Muscle layer of duodenum (tissue), 2 donors: ENCODE measurements around the gene CLTB.

Experiments used
- H3K27ac ChIP-seq: one replicate; pipeline ENCODE4 v1.7.0; 2013; ENCODE audit warnings: mild to moderate bottlenecking, low read length
- H3K27me3 ChIP-seq: one replicate; pipeline ENCODE4 v1.7.0; 2013; ENCODE audit warnings: low read depth, mild to moderate bottlenecking, control low read depth, low read length
- H3K36me3 ChIP-seq, 2 donors: one replicate each; pipeline ENCODE4 v1.7.0; 2013; ENCODE audit warnings: low read length in 2 of 2, control low read depth in 1 of 2, mild to moderate bottlenecking in 1 of 2; ENCODE audit not compliant: insufficient read depth in 2 of 2, control insufficient read depth in 1 of 2
- H3K4me1 ChIP-seq, 2 donors: one replicate each; pipeline ENCODE4 v1.7.0; 2013; ENCODE audit warnings: low read length in 2 of 2, mild to moderate bottlenecking in 2 of 2, control low read depth in 1 of 2, moderate library complexity in 1 of 2; ENCODE audit not compliant: insufficient read depth in 2 of 2, control insufficient read depth in 1 of 2
- H3K4me3 ChIP-seq, 2 donors: one replicate each; pipeline ENCODE4 v1.7.0; 2013; ENCODE audit warnings: low read length in 2 of 2, low read depth in 1 of 2, mild to moderate bottlenecking in 1 of 2
- H3K9me3 ChIP-seq, 2 donors: one replicate each; pipeline ENCODE4 v1.7.0; 2013; ENCODE audit warnings: low read length in 2 of 2, control low read depth in 1 of 2, mild to moderate bottlenecking in 1 of 2; ENCODE audit not compliant: control insufficient read depth in 1 of 2
- donor health status: healthy.

Gene CLTB

DNA sequence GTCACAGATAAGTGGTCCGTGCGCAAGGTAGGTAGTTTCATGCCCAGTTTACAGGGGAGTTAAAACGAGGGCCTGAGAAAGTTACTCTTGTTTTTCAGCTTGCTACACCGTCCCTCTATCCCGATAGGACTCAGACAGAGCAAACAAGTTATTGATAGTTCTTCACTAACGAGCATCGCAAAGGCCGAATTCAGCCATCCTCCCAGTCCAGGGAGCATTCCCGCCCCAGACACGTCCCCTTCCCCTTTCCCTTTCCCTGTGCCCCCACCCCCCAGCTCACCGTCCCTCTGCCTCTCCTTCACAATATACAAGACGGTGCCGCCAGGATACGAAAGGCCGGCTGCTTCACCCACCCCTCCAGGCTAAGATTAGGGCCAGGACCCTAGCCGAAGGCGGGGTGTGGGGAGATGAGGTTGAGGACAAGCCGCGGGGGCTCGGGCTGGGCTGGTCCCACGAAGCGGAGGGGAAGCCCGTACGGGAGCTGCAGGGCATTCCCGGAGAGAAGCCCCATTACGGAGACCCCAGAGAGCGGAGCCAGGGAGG lies 55.4 kb downstream of the CLTB start:
- no peaks in the 10 kb centered on the region for H3K27me3 ChIP-seq
- H3K27ac ChIP-seq, result peak overlapping the region; percentile 62
- no peaks in the 10 kb centered on the region for H3K9me3 ChIP-seq
- H3K4me3 ChIP-seq, result peak overlapping the region; percentile 89 to 99
- peaks cover 6 to 12% of the 10 kb centered on the region in 2 donors for H3K36me3 ChIP-seq
- H3K4me1 ChIP-seq, result peaks cover 0 to 16% of the 10 kb centered on the region in 2 donors

DNA sequence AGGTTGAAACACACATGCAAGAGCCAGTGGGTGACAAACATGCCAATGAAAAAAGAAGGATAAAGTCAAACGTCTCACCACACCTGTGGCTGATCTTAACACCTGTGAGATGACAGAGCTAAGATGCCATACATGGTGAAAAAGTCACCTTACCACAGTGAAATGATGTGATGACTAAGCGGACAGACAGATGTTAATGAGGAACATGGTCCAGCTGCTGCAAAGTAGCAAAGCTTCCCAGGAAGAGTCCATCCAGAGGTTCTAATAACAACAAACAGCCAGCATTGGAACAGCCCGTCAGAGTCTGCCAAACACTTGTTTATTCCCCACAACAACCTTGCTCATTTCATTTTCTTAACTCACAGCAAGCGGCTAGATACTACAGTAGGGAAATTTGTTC lies 56.7 kb downstream of the CLTB start:
- Histone ChIP-seq H3K27me3 (no peaks in the 10 kb centered on the region), H3K4me1 (peaks cover 0 to 16% of the 10 kb centered on the region in 2 donors), H3K36me3 (peaks cover 10 to 16% of the 10 kb centered on the region in 2 donors), H3K9me3 (no peaks in the 10 kb centered on the region), H3K27ac (no peak overlapping the region), H3K4me3 (no peak overlapping the region)

DNA sequence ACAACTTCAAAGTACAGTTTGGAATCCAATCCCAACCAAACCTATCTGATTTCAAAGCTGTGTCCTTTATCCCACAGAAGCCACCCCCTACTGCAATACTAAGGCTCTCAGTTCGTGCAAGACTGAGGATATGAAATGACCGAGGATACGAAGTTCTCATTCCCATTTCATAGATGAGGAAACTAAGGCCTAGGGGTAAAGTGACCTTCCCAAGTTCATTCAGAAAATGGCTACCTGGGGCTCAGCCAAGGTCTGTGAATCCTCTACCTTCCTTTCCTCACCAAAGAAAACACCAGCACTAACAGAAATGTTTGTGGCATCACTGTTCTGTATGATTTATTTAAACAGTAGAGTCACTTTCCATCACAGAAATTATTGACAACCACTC lies 60.2 kb downstream of the CLTB start:
- Histone ChIP-seq H3K36me3 (peaks cover 38 to 42% of the 10 kb centered on the region in 2 donors), H3K27me3 (no peaks in the 10 kb centered on the region), H3K4me3 (no peak overlapping the region), H3K9me3 (no peaks in the 10 kb centered on the region), H3K4me1 (peaks cover 0 to 9% of the 10 kb centered on the region in 2 donors), H3K27ac (no peak overlapping the region)

DNA sequence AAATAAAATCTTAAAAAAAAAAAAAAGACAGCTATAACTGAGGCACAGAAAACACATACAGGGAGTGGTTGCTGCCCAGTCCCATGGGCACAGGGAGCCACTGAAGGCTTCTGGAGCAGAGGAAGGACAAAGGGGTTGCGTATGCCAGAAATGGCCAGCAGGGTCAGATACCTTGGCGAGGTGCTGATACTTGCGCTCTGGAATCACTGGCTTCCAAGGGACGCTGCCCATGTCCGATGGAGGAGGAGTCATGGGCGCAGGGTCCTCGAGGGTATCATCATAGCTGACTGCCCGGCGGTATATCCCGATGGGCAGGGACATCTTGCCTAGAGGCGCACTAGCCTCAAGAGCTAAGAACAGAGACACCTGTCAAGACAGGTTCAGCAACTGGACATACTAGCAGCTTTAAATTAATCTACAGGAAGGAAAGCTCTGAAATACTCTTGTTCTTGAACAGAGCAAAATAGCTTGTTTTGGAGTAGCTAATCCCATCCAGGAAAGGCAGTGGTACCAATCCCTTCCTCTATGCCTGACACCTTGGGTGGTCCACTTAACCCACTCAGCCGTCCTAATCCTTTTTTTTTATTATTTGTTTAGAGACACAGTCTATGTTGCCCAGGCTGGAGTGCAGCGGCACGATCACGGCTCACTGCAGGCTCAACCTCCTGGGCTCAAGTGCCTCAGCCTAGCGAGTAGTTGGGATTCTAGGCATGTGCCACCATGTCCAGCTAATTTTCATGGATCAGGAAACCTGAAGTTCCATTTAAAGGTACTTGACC lies 60.8 kb downstream of the CLTB start:
- H3K36me3 ChIP-seq, result peaks cover 41 to 47% of the 10 kb centered on the region in 2 donors

DNA sequence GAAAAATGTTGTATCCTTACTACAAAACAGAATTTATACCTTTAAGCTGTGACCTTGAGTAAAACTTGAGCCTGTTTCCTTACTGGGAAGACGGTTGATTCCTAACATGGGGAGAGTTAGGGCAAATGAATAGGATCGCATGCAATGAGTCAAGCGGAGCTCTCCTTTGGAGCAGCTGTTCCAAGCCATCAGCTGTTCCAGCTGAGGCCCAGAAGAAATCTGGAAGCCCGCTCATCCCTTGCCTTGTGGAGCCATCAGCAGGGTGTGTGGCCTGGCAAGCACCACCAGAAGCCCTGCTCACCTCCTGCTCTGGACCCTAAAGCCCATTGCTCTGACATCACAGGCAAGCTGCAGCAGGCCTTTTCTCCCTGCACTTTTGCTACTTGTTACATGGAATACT lies 62.8 kb downstream of the CLTB start:
- no peak overlapping the region for H3K27ac ChIP-seq
- H3K4me1 ChIP-seq, result no peaks in the 10 kb centered on the region
- H3K36me3 ChIP-seq, result peaks cover 56 to 68% of the 10 kb centered on the region in 2 donors
- no peak overlapping the region for H3K4me3 ChIP-seq
- H3K27me3 ChIP-seq, result no peaks in the 10 kb centered on the region
- no peaks in the 10 kb centered on the region for H3K9me3 ChIP-seq

More for the DNA sequence above, 60.8 kb downstream of the CLTB start:
- Histone ChIP-seq H3K4me1 (peaks cover 0 to 9% of the 10 kb centered on the region in 2 donors), H3K4me3 (no peak overlapping the region), H3K27ac (no peak overlapping the region), H3K9me3 (no peaks in the 10 kb centered on the region), H3K27me3 (no peaks in the 10 kb centered on the region)

DNA sequence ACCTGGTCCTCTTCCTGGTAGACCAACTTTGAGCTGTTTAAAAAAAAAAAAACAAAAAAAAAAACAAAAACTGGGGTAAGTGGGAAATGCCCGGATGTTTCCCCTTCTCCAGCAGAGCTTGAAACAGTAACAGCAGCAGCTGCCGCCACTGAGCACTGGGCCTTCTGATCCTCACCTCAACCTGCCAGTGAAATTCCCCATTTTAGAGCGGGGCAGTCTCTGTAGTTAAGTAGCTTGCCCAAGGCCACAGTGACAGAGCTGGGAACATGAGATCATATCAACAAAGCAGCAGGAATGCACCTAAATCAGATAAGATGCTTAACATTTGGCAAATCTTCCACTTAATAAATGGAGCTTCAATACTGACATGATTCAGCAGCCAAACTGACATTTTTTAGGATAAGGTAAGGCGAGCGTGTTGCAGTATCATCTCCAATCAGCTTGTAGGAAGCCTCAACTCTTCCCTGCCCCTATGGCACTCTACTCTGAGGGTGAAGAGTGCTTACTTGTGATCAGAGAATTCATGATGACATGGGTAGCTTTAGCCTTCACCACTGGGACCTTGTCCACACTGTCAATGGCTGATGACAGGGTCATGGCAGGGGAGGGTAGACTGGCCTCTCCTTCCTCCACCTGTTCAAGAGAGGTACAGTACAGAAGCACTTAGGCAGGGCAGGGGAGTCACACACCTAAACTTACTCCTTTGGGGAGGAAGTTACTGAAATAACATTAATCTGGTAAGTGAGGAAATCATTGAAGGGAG lies 64.0 kb downstream of the CLTB start:
- H3K4me3 ChIP-seq, result no peak overlapping the region
- no peaks in the 10 kb centered on the region for H3K27me3 ChIP-seq
- H3K4me1 ChIP-seq, result no peaks in the 10 kb centered on the region
- no peaks in the 10 kb centered on the region for H3K9me3 ChIP-seq
- H3K27ac ChIP-seq, result no peak overlapping the region
- peaks cover 64 to 80% of the 10 kb centered on the region in 2 donors for H3K36me3 ChIP-seq

DNA sequence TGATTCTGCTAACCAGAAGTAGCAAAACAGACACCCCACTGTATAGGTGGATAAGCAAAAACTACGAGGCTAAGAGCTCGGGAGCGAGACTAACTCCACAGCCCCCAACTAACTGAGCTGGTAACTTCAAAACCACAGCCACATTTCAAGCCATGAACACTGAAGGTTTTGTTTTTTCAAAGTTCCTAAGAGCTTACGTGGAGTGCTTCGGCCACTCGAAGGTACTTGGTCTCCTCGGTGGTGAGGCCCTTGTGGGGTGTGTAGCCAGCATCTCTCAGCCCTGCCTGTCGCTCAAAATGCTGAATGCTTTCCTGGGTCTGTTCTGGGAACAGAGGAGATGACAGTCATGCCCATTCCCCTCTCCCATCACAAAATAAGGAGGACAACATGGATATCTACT lies 65.9 kb downstream of the CLTB start:
- Histone ChIP-seq H3K27me3 (no peaks in the 10 kb centered on the region), H3K36me3 (peaks cover 70 to 92% of the 10 kb centered on the region in 2 donors), H3K27ac (no peak overlapping the region), H3K4me3 (no peak overlapping the region), H3K9me3 (no peaks in the 10 kb centered on the region), H3K4me1 (no peaks in the 10 kb centered on the region)

DNA sequence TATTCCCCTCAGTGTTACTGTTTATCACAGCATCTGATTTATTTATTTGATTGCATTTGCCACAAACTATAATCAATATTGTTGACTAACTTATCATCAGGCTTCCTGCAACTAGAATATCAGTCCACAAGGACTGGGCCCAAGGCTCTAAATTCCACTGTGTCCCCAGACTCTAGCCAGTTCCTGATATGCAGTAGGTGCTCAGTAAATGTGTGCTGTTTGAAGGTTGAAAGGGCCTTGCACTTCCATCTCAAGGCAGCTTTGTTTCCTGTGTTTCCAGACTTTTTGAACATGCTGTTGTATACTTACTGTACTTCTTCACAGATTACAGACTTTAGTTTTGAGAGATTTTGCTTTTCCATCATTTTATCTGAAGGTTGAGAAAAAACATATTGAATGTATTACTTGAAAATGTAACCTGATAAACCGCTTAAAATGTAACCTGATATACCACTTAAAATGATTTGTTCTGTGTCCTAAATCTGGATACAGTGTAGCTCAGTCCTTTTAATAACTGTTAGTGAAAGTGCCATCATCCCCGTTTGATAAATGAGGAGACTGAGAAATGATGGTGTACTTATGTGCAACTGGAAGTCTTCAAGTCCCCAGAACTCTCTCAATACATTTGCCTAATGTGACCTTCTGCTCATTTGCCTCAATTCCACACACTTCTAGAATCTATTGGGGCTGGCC lies 73.4 kb downstream of the CLTB start:
- H3K4me3 ChIP-seq, result no peak overlapping the region
- no peak overlapping the region for H3K27ac ChIP-seq
- H3K36me3 ChIP-seq, result peaks cover 30 to 56% of the 10 kb centered on the region in 2 donors
- H3K27me3 ChIP-seq, result no peaks in the 10 kb centered on the region
- no peaks in the 10 kb centered on the region for H3K9me3 ChIP-seq
- H3K4me1 ChIP-seq, result no peaks in the 10 kb centered on the region
